ENCODE measurements around the gene ADGRD1.

- no peak for TF ChIP-seq POLR2AphosphoS5 (IDR thresholded peaks at IDR 0.05; ENCODE audit: borderline replicate concordance, low read depth, low read length)
- no peak for TF ChIP-seq EZH2 (IDR thresholded peaks at IDR 0.05)
Observed at GRCh38 chr12:130932061-130932930, 21.4 kb upstream of the ADGRD1 start.

Measured in SK-N-MC (cell line).